Stimulated activated CD4-positive, alpha-beta T cell treated with anti-CD3 and anti-CD28 coated beads, Interleukin-12 subunit alpha, Interleukin-12 subunit beta, amount 100 ng/mL, for 48 hours (primary cell): ENCODE data around the gene FAM163B.

Experiments used
- DNase-seq, 3 donors: peaks; one replicate each; pipeline ENCODE4 v3.0.0-alpha.2; 2020; ENCODE audit warnings: low read depth in 2 of 3, low spot score in 1 of 3

FAM163B gene

GRCh38 chr9:133582501-133583045, 26.6 kb downstream of the FAM163B start:
- DNase-seq, result no peak

GRCh38 chr9:133581513-133582343, 27.5 kb downstream of the FAM163B start:
- DNase-seq, result no peak

GRCh38 chr9:133581011-133581410, 28.2 kb downstream of the FAM163B start:
- no peak for DNase-seq

GRCh38 chr9:133580419-133580738, 28.8 kb downstream of the FAM163B start:
- no peak for DNase-seq

GRCh38 chr9:133579601-133580418, 29.4 kb downstream of the FAM163B start:
- no peak for DNase-seq

- DNase-seq, result no peak
These were observed 30.4 kb downstream of the FAM163B start for GRCh38 chr9:133578524-133579441.

GRCh38 chr9:133577737-133578112, 31.5 kb downstream of the FAM163B start:
- DNase-seq, result no peak

GRCh38 chr9:133576875-133577736, 32.1 kb downstream of the FAM163B start:
- DNase-seq, result no peak

- DNase-seq, result no peak
These were observed 32.9 kb downstream of the FAM163B start for GRCh38 chr9:133576031-133576874.

GRCh38 chr9:133575186-133576030, 33.8 kb downstream of the FAM163B start:
- no peak for DNase-seq

- DNase-seq, result no peak
These were observed 34.4 kb downstream of the FAM163B start for GRCh38 chr9:133574771-133575170.

- no peak for DNase-seq
These were observed 35.2 kb downstream of the FAM163B start for GRCh38 chr9:133573791-133574515.

- no peak for DNase-seq
These were observed 36.3 kb downstream of the FAM163B start for GRCh38 chr9:133572821-133573361.

GRCh38 chr9:133571896-133572595, 37.1 kb downstream of the FAM163B start:
- DNase-seq, result no peak

GRCh38 chr9:133571391-133571890, 37.7 kb downstream of the FAM163B start:
- no peak for DNase-seq

- no peak for DNase-seq
These were observed 38.5 kb downstream of the FAM163B start for GRCh38 chr9:133570691-133571080.
